GM19023 (cell line): ENCODE results near the gene IL17F.
"Not testable (repeated sequence)": the region's sequence is repeated elsewhere in the genome, so short reads cannot be mapped to it uniquely, and the experiment has no call there.

ENCODE experiments used
- ATAC-seq: cut with Tn5 transposase; IDR thresholded peaks from one replicate; pipeline ENCODE4 v1.9.1; 2021; ENCODE audit warnings: mild to moderate bottlenecking, moderate library complexity; ENCODE audit not compliant: unreplicated experiment

IL17F gene

GRCh38 chr6:52249078-52249477 is 4.8 kb upstream of the IL17F start:
- no peak for ATAC-seq

GRCh38 chr6:52245425-52245824 is 1.1 kb upstream of the IL17F start:
- ATAC-seq: no peak

- ATAC-seq: no peak
Observed at GRCh38 chr6:52243282-52243893, 912 bp downstream of the IL17F start.

GRCh38 chr6:52241819-52242218 is 2.5 kb downstream of the IL17F start:
- ATAC-seq: no peak

GRCh38 chr6:52233975-52234823 is 10.1 kb downstream of the IL17F start:
- peak; percentile 66 for ATAC-seq

GRCh38 chr6:52233005-52233404 is 11.3 kb downstream of the IL17F start:
- ATAC-seq: no peak

GRCh38 chr6:52231406-52232127 is 12.7 kb downstream of the IL17F start:
- no peak for ATAC-seq

GRCh38 chr6:52230685-52231084 is 13.6 kb downstream of the IL17F start:
- no peak for ATAC-seq

GRCh38 chr6:52227495-52227894 is 16.8 kb downstream of the IL17F start:
- peak; percentile 99 for ATAC-seq

GRCh38 chr6:52221302-52221701 is 23.0 kb downstream of the IL17F start:
- ATAC-seq: peak; percentile 71

GRCh38 chr6:52217761-52218160 is 26.5 kb downstream of the IL17F start:
- no peak for ATAC-seq

- no peak for ATAC-seq
Observed at GRCh38 chr6:52216932-52217575, 27.2 kb downstream of the IL17F start.

GRCh38 chr6:52215787-52216186 is 28.5 kb downstream of the IL17F start:
- no peak for ATAC-seq

GRCh38 chr6:52213127-52213526 is 31.2 kb downstream of the IL17F start:
- ATAC-seq: no peak

GRCh38 chr6:52210227-52210626 is 34.1 kb downstream of the IL17F start:
- peak; percentile 71 for ATAC-seq

- ATAC-seq: peak; percentile 42
Observed at GRCh38 chr6:52209770-52210169, 34.5 kb downstream of the IL17F start.

- no peak for ATAC-seq
Observed at GRCh38 chr6:52208612-52209011, 35.7 kb downstream of the IL17F start.

- ATAC-seq: no peak
Observed at GRCh38 chr6:52207066-52207465, 37.2 kb downstream of the IL17F start.

GRCh38 chr6:52201493-52201892 is 42.8 kb downstream of the IL17F start:
- no peak for ATAC-seq

- ATAC-seq: no peak
Observed at GRCh38 chr6:52201046-52201445, 43.3 kb downstream of the IL17F start.

- not testable (repeated sequence) for ATAC-seq
Observed at GRCh38 chr6:52200088-52200487, 44.2 kb downstream of the IL17F start.
